HEK293 (cell line): ENCODE measurements around the gene PDPK1.

Experiments
- CTCF ChIA-PET: fragments of 350-600 bp; formaldehyde crosslinking; extraction: SDS; loops from one replicate; lab custom pipeline; 2021; ENCODE audit warnings: antibody characterized with exemption; lab: Yijun Ruan, JAX
- POLR2A ChIA-PET: fragments of 300-600 bp; formaldehyde crosslinking; extraction: SDS; loops from one replicate; lab custom pipeline; 2020; ENCODE audit warnings: antibody characterized with exemption, inconsistent platforms; lab: Yijun Ruan, JAX
- H3K27ac ChIP-seq: fragments of 200-500 bp; sonication (Bioruptor generic); 2 replicates; pipeline ENCODE4 v1.5.1; 2014; ENCODE audit warnings: low read depth, low read length, control low read depth, inconsistent platforms; ENCODE audit errors: extremely low read depth
- H3K36me3 ChIP-seq, 2 experiments: fragments of 200-500 bp in 1 of 2; sonication (Bioruptor generic) in 1 of 2; 1 replicate in 1 of 2; 2 replicates in 1 of 2; pipeline ENCODE4 v1.5.1; 2014 to 2017; ENCODE audit warnings: inconsistent platforms in 2 of 2, low read length in 2 of 2; ENCODE audit not compliant: control insufficient read depth in 2 of 2, insufficient read depth in 1 of 2
- H3K4me1 ChIP-seq: fragments of 200-500 bp; sonication (Bioruptor generic); 2 replicates; pipeline ENCODE4 v1.5.1; 2014; ENCODE audit warnings: mild to moderate bottlenecking, low read length, inconsistent platforms; ENCODE audit not compliant: control insufficient read depth, insufficient read depth
- H3K4me3 ChIP-seq: 2 replicates; pipeline ENCODE4 v1.5.1; 2011; ENCODE audit warnings: low read depth, mild to moderate bottlenecking, control low read depth, low read length, moderate library complexity
- H3K9me3 ChIP-seq: fragments of 200-500 bp; sonication (Bioruptor generic); 2 replicates; pipeline ENCODE4 v1.5.1; 2014; ENCODE audit warnings: low read depth, low read length, inconsistent platforms; ENCODE audit not compliant: control insufficient read depth, insufficient read depth
- GLI2 ChIP-seq: fragments of 450-650 bp; formaldehyde crosslinking; IDR thresholded peaks from 2 replicates; pipeline ENCODE4; 2017; ENCODE audit warnings: missing biosample characterization, missing genetic modification characterization, low read depth, borderline replicate concordance
- GLIS1 ChIP-seq: fragments of 450-650 bp; formaldehyde crosslinking; IDR thresholded peaks from 2 replicates; pipeline ENCODE4 v1.5.1; 2016; ENCODE audit warnings: missing biosample characterization, missing genetic modification characterization
- HOXD13 ChIP-seq: sonication (generic); formaldehyde crosslinking; IDR thresholded peaks from 2 replicates; pipeline ENCODE4 v1.8.0; 2022; ENCODE audit warnings: missing genetic modification reagents, borderline replicate concordance
- OVOL3 ChIP-seq: fragments of 450-650 bp; formaldehyde crosslinking; IDR thresholded peaks from 2 replicates; pipeline ENCODE4 v1.5.1; 2016; ENCODE audit warnings: missing biosample characterization, missing genetic modification characterization
- PRDM1 ChIP-seq: fragments of 450-650 bp; formaldehyde crosslinking; IDR thresholded peaks from 2 replicates; pipeline ENCODE4; 2016; ENCODE audit warnings: missing biosample characterization, missing genetic modification characterization
- WT1 ChIP-seq: fragments of 450-650 bp; formaldehyde crosslinking; IDR thresholded peaks from 2 replicates; pipeline ENCODE4 v1.5.1; 2016; ENCODE audit warnings: missing biosample characterization, missing genetic modification characterization
- ZIC2 ChIP-seq: fragments of 450-650 bp; formaldehyde crosslinking; IDR thresholded peaks from 2 replicates; pipeline ENCODE4 v1.5.1; 2016; ENCODE audit warnings: missing biosample characterization, missing genetic modification characterization
- ZNF2 ChIP-seq: fragments of 450-650 bp; formaldehyde crosslinking; IDR thresholded peaks from 2 replicates; pipeline ENCODE4 v1.5.1; 2016; ENCODE audit warnings: missing biosample characterization, missing genetic modification characterization
- ZNF211 ChIP-seq: fragments of 450-650 bp; formaldehyde crosslinking; IDR thresholded peaks from 2 replicates; pipeline ENCODE4 v1.5.1; 2016; ENCODE audit warnings: low read depth, missing biosample characterization, missing genetic modification characterization
- ZNF223 ChIP-seq: fragments of 450-650 bp; formaldehyde crosslinking; IDR thresholded peaks from 2 replicates; pipeline ENCODE4 v1.5.1; 2016; ENCODE audit warnings: missing biosample characterization, missing genetic modification characterization
- ZNF416 ChIP-seq: fragments of 450-650 bp; formaldehyde crosslinking; IDR thresholded peaks from 2 replicates; pipeline ENCODE4 v1.5.1; 2016; ENCODE audit warnings: missing biosample characterization, missing genetic modification characterization
- ZNF433 ChIP-seq: fragments of 450-650 bp; formaldehyde crosslinking; IDR thresholded peaks from 2 replicates; pipeline ENCODE4 v1.5.1; 2016; ENCODE audit warnings: missing biosample characterization, missing genetic modification characterization, low read depth
- ZNF514 ChIP-seq: fragments of 450-650 bp; formaldehyde crosslinking; IDR thresholded peaks from 2 replicates; pipeline ENCODE4 v1.5.1; 2016; ENCODE audit warnings: missing biosample characterization, missing genetic modification characterization
- ZNF521 ChIP-seq: fragments of 450-650 bp; formaldehyde crosslinking; IDR thresholded peaks from 2 replicates; pipeline ENCODE4 v1.5.1; 2017; ENCODE audit warnings: missing biosample characterization, mild to moderate bottlenecking, missing genetic modification characterization
- ZNF544 ChIP-seq: fragments of 450-650 bp; formaldehyde crosslinking; IDR thresholded peaks from 2 replicates; pipeline ENCODE4 v1.5.0; 2017; ENCODE audit warnings: missing biosample characterization, missing genetic modification characterization
- ZNF555 ChIP-seq: fragments of 450-650 bp; formaldehyde crosslinking; conservative IDR thresholded peaks from 2 replicates; pipeline ENCODE4 v1.5.1; 2017; ENCODE audit warnings: missing biosample characterization, mild to moderate bottlenecking, missing genetic modification characterization, inconsistent platforms
- ZNF664 ChIP-seq: fragments of 450-650 bp; formaldehyde crosslinking; IDR thresholded peaks from 2 replicates; pipeline ENCODE4 v1.5.1; 2016; ENCODE audit warnings: missing biosample characterization, missing genetic modification characterization
- ZNF701 ChIP-seq: fragments of 450-650 bp; formaldehyde crosslinking; IDR thresholded peaks from 2 replicates; pipeline ENCODE4 v1.5.1; 2016; ENCODE audit warnings: missing biosample characterization, missing genetic modification characterization
- ZNF707 ChIP-seq: fragments of 450-650 bp; formaldehyde crosslinking; IDR thresholded peaks from 2 replicates; pipeline ENCODE4 v1.5.1; 2016; ENCODE audit warnings: missing biosample characterization, missing genetic modification characterization
- TF ChIP-seq, protein P1 (sequence below): fragments of 450-650 bp; formaldehyde crosslinking; IDR thresholded peaks from 2 replicates; pipeline ENCODE4 v1.5.1; 2016; ENCODE audit warnings: missing biosample characterization, missing genetic modification characterization
- TF ChIP-seq, protein P2 (sequence below): fragments of 450-650 bp; formaldehyde crosslinking; IDR thresholded peaks from 2 replicates; pipeline ENCODE4 v1.5.1; 2017; ENCODE audit warnings: missing biosample characterization, mild to moderate bottlenecking, missing genetic modification characterization, moderate library complexity
- TF ChIP-seq, protein P3 (sequence below): fragments of 450-650 bp; formaldehyde crosslinking; IDR thresholded peaks from 2 replicates; pipeline ENCODE4 v1.5.1; 2016; ENCODE audit warnings: missing biosample characterization, missing genetic modification characterization

Gene PDPK1

GRCh38 chr16:2587891-2588565 lies 50.2 kb downstream of the PDPK1 start:
- no peaks in the 10 kb centered on the region for H3K4me1 ChIP-seq
- no peak overlapping the region for H3K27ac ChIP-seq
- ChIA-PET CTCF (interaction anchor here (0.6 kb wide), 1 partner anchor 605 kb away, joined by 3 read pairs; no protein-coding TSS in a partner anchor), POLR2A (no interaction called here)
- H3K9me3 ChIP-seq = no peaks in the 10 kb centered on the region
- H3K36me3 ChIP-seq = peaks cover 4 to 63% of the 10 kb centered on the region in 2 experiments; a peak in 2 of 3 replicates
- H3K4me3 ChIP-seq = no peak overlapping the region
- TF ChIP-seq ZNF555 (tag by site-specific recombination) = no peak
- no peak for TF ChIP-seq GLIS1 (tag by site-specific recombination)
- TF ChIP-seq, protein P1, sequence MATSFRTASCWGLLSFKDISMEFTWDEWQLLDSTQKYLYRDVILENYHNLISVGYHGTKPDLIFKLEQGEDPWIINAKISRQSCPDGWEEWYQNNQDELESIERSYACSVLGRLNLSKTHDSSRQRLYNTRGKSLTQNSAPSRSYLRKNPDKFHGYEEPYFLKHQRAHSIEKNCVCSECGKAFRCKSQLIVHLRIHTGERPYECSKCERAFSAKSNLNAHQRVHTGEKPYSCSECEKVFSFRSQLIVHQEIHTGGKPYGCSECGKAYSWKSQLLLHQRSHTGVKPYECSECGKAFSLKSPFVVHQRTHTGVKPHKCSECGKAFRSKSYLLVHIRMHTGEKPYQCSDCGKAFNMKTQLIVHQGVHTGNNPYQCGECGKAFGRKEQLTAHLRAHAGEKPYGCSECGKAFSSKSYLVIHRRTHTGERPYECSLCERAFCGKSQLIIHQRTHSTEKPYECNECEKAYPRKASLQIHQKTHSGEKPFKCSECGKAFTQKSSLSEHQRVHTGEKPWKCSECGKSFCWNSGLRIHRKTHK (tag by site-specific recombination) = no peak
- TF ChIP-seq, protein P2, sequence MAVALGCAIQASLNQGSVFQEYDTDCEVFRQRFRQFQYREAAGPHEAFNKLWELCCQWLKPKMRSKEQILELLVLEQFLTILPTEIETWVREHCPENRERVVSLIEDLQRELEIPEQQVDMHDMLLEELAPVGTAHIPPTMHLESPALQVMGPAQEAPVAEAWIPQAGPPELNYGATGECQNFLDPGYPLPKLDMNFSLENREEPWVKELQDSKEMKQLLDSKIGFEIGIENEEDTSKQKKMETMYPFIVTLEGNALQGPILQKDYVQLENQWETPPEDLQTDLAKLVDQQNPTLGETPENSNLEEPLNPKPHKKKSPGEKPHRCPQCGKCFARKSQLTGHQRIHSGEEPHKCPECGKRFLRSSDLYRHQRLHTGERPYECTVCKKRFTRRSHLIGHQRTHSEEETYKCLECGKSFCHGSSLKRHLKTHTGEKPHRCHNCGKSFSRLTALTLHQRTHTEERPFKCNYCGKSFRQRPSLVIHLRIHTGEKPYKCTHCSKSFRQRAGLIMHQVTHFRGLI (tag by site-specific recombination) = no peak
- TF ChIP-seq ZNF223 (tag by site-specific recombination) = no peak
- no peak for TF ChIP-seq ZIC2 (tag by site-specific recombination)
- TF ChIP-seq, all 188 proteins: peak for 0

DNA sequence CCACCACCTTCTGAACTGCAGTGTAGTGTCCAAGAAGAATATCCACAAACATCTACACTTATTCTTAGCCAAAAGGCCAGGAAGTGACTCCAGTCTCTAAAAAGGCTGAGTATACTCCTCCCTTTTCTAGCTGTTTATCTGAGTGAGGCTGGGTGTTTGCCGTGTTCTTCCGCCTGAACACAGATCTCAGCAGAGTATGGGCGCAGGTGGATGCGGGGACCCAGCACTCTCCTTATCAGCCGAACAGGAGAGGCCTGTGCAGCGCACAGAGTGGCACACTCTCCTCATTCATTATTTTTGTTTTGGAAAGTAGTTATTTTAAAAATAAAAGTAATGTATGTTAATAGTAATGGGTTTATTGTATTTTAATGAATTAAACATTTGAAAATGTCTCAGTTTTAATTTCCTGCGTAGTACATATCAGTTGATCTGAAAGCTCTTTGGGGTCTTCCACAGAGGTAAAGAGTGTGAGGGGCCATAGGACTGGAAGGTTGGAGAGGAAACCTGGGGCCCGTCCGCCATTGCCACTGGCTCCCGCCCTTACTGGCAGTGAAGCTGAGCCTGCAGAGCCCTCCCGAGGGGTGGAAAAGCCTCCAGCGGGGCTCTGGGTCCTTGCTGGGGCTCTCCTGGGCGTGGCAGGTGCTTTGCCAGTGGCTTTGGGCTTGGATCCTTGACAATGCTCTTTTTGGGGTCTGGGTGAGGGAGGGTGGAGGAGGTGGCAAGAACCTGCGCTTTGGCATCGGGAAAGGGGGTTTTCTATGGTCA lies 53.8 kb downstream of the PDPK1 start:
- Histone ChIP-seq H3K4me3 (no peak overlapping the region), H3K4me1 (no peaks in the 10 kb centered on the region), H3K36me3 (peaks cover 4 to 59% of the 10 kb centered on the region in 2 experiments; a peak in 2 of 3 replicates), H3K27ac (no peak overlapping the region), H3K9me3 (no peaks in the 10 kb centered on the region)
- ChIA-PET CTCF (no interaction called here), POLR2A (interaction anchor here (1.0 kb wide), 1 partner anchor 11 kb away, joined by 4 read pairs; no protein-coding TSS in a partner anchor)
- TF ChIP-seq OVOL3 (tag by site-specific recombination) (no peak), ZNF211 (tag by site-specific recombination) (no peak), HOXD13 (no peak), ZNF433 (tag by site-specific recombination) (no peak), ZNF514 (tag by site-specific recombination) (no peak), ZNF664 (tag by site-specific recombination) (no peak)
- TF ChIP-seq, protein P2 (tag by site-specific recombination) = no peak

- Histone ChIP-seq H3K4me3 (no peak overlapping the region), H3K4me1 (no peaks in the 10 kb centered on the region), H3K36me3 (peaks cover 4 to 59% of the 10 kb centered on the region in 2 experiments; a peak in 2 of 3 replicates), H3K9me3 (no peaks in the 10 kb centered on the region), H3K27ac (no peak overlapping the region)
- CTCF ChIA-PET = no interaction called here
- POLR2A ChIA-PET = no interaction called here
- no peak for TF ChIP-seq ZNF701 (tag by site-specific recombination)
- TF ChIP-seq ZNF521 (tag by site-specific recombination) = no peak
- TF ChIP-seq PRDM1 (tag by site-specific recombination) = no peak
- no peak for TF ChIP-seq ZNF211 (tag by site-specific recombination)
- TF ChIP-seq, protein P2 (tag by site-specific recombination) = no peak
- no peak for TF ChIP-seq GLI2 (tag by site-specific recombination)
- no peak for TF ChIP-seq ZNF2
- no peak for TF ChIP-seq ZNF707
- TF ChIP-seq ZNF416 (tag by site-specific recombination) = no peak
- TF ChIP-seq, protein P3, sequence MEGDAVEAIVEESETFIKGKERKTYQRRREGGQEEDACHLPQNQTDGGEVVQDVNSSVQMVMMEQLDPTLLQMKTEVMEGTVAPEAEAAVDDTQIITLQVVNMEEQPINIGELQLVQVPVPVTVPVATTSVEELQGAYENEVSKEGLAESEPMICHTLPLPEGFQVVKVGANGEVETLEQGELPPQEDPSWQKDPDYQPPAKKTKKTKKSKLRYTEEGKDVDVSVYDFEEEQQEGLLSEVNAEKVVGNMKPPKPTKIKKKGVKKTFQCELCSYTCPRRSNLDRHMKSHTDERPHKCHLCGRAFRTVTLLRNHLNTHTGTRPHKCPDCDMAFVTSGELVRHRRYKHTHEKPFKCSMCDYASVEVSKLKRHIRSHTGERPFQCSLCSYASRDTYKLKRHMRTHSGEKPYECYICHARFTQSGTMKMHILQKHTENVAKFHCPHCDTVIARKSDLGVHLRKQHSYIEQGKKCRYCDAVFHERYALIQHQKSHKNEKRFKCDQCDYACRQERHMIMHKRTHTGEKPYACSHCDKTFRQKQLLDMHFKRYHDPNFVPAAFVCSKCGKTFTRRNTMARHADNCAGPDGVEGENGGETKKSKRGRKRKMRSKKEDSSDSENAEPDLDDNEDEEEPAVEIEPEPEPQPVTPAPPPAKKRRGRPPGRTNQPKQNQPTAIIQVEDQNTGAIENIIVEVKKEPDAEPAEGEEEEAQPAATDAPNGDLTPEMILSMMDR (tag by site-specific recombination) = no peak
- no peak for TF ChIP-seq WT1 (tag by site-specific recombination)
- no peak for TF ChIP-seq ZNF544 (tag by site-specific recombination)
These were observed 55.0 kb downstream of the PDPK1 start for GRCh38 chr16:2592786-2593185.
